ENCODE data around the gene CHST11. TPM values are rescaled to one million over a fixed set of nuclear protein-coding genes. Genes with fewer than 3 reads are reported as not detected.
"Not testable (repeated sequence)": the region's sequence is repeated elsewhere in the genome, so short reads cannot be mapped to it uniquely, and the experiment has no call there.

Gene CHST11
- total RNA-seq, 2 donors from 2014 or later, result 4.6 to 14.5 TPM

GRCh38 chr12:104570174-104570907 is 113.6 kb downstream of the CHST11 start:
- no peak for ATAC-seq
- intact Hi-C loops (cut with DNase I), result no loop called here
- no peak overlapping the region for H3K27ac ChIP-seq
- 62 to 69% methylated on average over 12 of the region's 12 CpGs for WGBS, 2 donors
- no peak overlapping the region for H3K4me3 ChIP-seq
- DNase-seq, result no peak
- H3K36me3 ChIP-seq (replicated peaks in 1 of 2; ENCODE audit: insufficient read depth in 1 of 2, low read depth in 2 of 2), result no peaks in the 10 kb centered on the region
- H3K4me1 ChIP-seq, result no peaks in the 10 kb centered on the region
- H3K9me3 ChIP-seq, result no peaks in the 10 kb centered on the region
- no peak for TF ChIP-seq POLR2A (IDR thresholded peaks at IDR 0.05)
- TF ChIP-seq CTCF (IDR thresholded peaks at IDR 0.05), result no peak
- H3K27me3 ChIP-seq, result no peaks in the 10 kb centered on the region

GRCh38 chr12:104571328-104571727 is 114.6 kb downstream of the CHST11 start:
- intact Hi-C loops (cut with DNase I), result no loop called here
- WGBS, 2 donors, result 75 to 78% methylated on average over 8 of the region's 8 CpGs
- Histone ChIP-seq H3K27me3 (no peaks in the 10 kb centered on the region), H3K9me3 (no peaks in the 10 kb centered on the region), H3K36me3 (replicated peaks in 1 of 2; ENCODE audit: insufficient read depth in 1 of 2, low read depth in 2 of 2) (no peaks in the 10 kb centered on the region), H3K4me3 (no peak overlapping the region), H3K27ac (no peak overlapping the region), H3K4me1 (no peaks in the 10 kb centered on the region)
- no peak for DNase-seq
- no peak for ATAC-seq
- no peak for TF ChIP-seq POLR2A (IDR thresholded peaks at IDR 0.05)
- no peak for TF ChIP-seq CTCF (IDR thresholded peaks at IDR 0.05)

GRCh38 chr12:104574353-104574752 is 117.6 kb downstream of the CHST11 start:
- H3K9me3 ChIP-seq; H3K36me3 ChIP-seq (replicated peaks in 1 of 2; ENCODE audit: insufficient read depth in 1 of 2, low read depth in 2 of 2); H3K27ac ChIP-seq; H3K4me1 ChIP-seq; H3K27me3 ChIP-seq; H3K4me3 ChIP-seq; intact Hi-C loops (cut with DNase I); DNase-seq; ATAC-seq: not testable (repeated sequence)
- WGBS, 2 donors, result 86 to 100% methylated on average over 1 to 3 of the region's 3 CpGs

- WGBS, 2 donors, result 75 to 92% methylated on average over 6 of the region's 6 CpGs
- intact Hi-C loops (cut with DNase I), result not testable (repeated sequence)
Measured at GRCh38 chr12:104574758-104575157, 118.0 kb downstream of the CHST11 start.

GRCh38 chr12:104575442-104576186 is 118.9 kb downstream of the CHST11 start:
- TF ChIP-seq POLR2A (IDR thresholded peaks at IDR 0.05) (no peak), CTCF (IDR thresholded peaks at IDR 0.05) (no peak)
- H3K36me3 ChIP-seq (replicated peaks in 1 of 2; ENCODE audit: insufficient read depth in 1 of 2, low read depth in 2 of 2), result no peaks in the 10 kb centered on the region
- no peaks in the 10 kb centered on the region for H3K4me1 ChIP-seq
- H3K27me3 ChIP-seq, result no peaks in the 10 kb centered on the region
- intact Hi-C loops (cut with DNase I), result no loop called here
- ATAC-seq (no peak), DNase-seq (peak in 1 of 4 donors; percentile 19)
- no peak overlapping the region for H3K27ac ChIP-seq
- H3K4me3 ChIP-seq, result no peak overlapping the region
- 79 to 83% methylated on average over 12 of the region's 12 CpGs for WGBS, 2 donors
- H3K9me3 ChIP-seq, result no peaks in the 10 kb centered on the region

More at GRCh38 chr12:104574758-104575157, 118.0 kb downstream of the CHST11 start:
- not testable (repeated sequence) for H3K27ac ChIP-seq; H3K9me3 ChIP-seq; DNase-seq; ATAC-seq; H3K4me3 ChIP-seq; H3K4me1 ChIP-seq; H3K27me3 ChIP-seq; H3K36me3 ChIP-seq (replicated peaks in 1 of 2; ENCODE audit: insufficient read depth in 1 of 2, low read depth in 2 of 2)
